Measurements from ENCODE around the gene HAVCR1.

Gene HAVCR1

DNA sequence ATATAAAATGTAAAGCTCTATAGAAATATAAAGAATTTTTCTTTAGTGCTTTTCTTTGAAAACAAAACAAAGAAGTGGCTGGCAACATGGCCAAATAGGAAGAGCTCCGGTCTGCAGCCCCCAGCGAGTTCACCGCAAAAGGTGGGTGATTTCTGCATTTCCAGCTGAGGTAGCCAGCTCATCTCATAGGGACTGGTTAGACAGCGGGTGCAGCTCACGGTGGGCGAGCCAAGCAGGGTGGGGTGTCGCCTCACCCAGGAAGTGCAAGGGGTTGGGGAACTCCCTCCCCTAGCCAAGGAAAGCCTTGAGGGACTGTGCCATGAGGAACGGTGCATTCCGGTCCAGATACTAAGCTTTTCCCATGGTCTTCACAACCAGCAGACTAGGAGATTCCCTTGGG lies 74.9 kb downstream of the HAVCR1 start:
- DNase-seq = no peak
- Histone ChIP-seq H3K36me3 (replicated peaks) (no peaks in the 10 kb centered on the region), H3K27me3 (replicated peaks) (no peaks in the 10 kb centered on the region), H3K27ac (no peak overlapping the region), H3K4me3 (ENCODE audit: low read depth, low read length) (no peak overlapping the region)
- in situ Hi-C loops (cut with HindIII; ENCODE audit: low pct_ligation_motif_present, low sequenced_read_pairs) = no loop called here
- no peak for TF ChIP-seq CTCF (IDR thresholded peaks at IDR 0.05; ENCODE audit: low read depth, low read length, missing control alignments)

- Histone ChIP-seq H3K27me3 (replicated peaks) (no peaks in the 10 kb centered on the region), H3K36me3 (replicated peaks) (no peaks in the 10 kb centered on the region), H3K4me3 (ENCODE audit: low read depth, low read length) (no peak overlapping the region), H3K27ac (no peak overlapping the region)
- TF ChIP-seq CTCF (IDR thresholded peaks at IDR 0.05; ENCODE audit: low read depth, low read length, missing control alignments) = no peak
- no peak for DNase-seq
- in situ Hi-C loops (cut with HindIII; ENCODE audit: low pct_ligation_motif_present, low sequenced_read_pairs) = no loop called here
These were observed 77.4 kb downstream of the HAVCR1 start for GRCh38 chr5:156981481-156981880.

All from brain microvascular endothelial cell (primary cell).